ENCODE data around the gene CD99L2.

DNA sequence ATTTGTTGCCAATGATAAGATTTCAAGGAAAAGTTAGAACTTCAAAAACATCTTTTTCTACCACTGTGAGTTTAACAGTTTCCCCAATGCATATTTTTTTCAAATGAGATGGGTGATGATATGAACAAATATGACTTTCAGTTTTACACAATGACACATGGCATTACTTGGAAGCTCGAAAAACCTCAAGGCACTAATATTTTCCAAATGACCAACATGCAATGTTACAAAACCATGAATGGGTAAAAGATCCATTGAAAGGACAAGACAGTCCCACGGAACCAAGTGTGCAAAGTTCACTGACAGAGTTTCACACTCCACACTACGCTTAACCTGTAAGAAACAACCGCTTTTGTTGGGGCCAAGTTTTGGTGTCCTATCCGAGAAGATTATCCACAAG, 84.5 kb downstream of the CD99L2 start:
- no peak for TF ChIP-seq POLR2A (IDR thresholded peaks at IDR 0.05)
- TF ChIP-seq, protein P1, sequence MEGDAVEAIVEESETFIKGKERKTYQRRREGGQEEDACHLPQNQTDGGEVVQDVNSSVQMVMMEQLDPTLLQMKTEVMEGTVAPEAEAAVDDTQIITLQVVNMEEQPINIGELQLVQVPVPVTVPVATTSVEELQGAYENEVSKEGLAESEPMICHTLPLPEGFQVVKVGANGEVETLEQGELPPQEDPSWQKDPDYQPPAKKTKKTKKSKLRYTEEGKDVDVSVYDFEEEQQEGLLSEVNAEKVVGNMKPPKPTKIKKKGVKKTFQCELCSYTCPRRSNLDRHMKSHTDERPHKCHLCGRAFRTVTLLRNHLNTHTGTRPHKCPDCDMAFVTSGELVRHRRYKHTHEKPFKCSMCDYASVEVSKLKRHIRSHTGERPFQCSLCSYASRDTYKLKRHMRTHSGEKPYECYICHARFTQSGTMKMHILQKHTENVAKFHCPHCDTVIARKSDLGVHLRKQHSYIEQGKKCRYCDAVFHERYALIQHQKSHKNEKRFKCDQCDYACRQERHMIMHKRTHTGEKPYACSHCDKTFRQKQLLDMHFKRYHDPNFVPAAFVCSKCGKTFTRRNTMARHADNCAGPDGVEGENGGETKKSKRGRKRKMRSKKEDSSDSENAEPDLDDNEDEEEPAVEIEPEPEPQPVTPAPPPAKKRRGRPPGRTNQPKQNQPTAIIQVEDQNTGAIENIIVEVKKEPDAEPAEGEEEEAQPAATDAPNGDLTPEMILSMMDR (IDR thresholded peaks at IDR 0.05) = no peak

All from adrenal gland (tissue), 5 donors.